Stomach (tissue), 9 donors: ENCODE data around the gene RPL22. TPM values are rescaled to one million over a fixed set of nuclear protein-coding genes. Genes with fewer than 3 reads are reported as not detected.

Source experiments
- DNase-seq, 2 donors: peaks; one replicate each; pipeline versions ENCODE4 v3.0.0 to v3.0.0-alpha.2; 2013 to 2019
- H3K27ac ChIP-seq, 5 donors: fragments of 200-600 bp in 4 of 5; sonication (generic) in 4 of 5; one replicate each; pipeline ENCODE4 v1.5.1; 2013 to 2019; ENCODE audit warnings: mild to moderate bottlenecking in 1 of 5, moderate library complexity in 1 of 5
- H3K27me3 ChIP-seq, 3 donors: fragments of 200-600 bp; sonication (generic); one replicate each; pipeline ENCODE4 v1.5.1; 2017 to 2019; ENCODE audit warnings: mixed run types in 1 of 3
- H3K36me3 ChIP-seq, 4 donors: fragments of 200-600 bp; sonication (generic); 1 replicate in 3 of 4; 2 replicates in 1 of 4; pipeline ENCODE4 v1.5.1; 2016 to 2019
- H3K4me1 ChIP-seq, 4 donors: fragments of 200-600 bp; sonication (generic); one replicate each; pipeline ENCODE4 v1.5.1; 2016 to 2019
- H3K4me3 ChIP-seq, 4 donors: fragments of 200-600 bp; sonication (generic) in 3 of 4; one replicate each; pipeline ENCODE4 v1.5.1; 2016 to 2019; ENCODE audit warnings: mild to moderate bottlenecking in 1 of 4
- H3K9me3 ChIP-seq, 4 donors: fragments of 200-600 bp; sonication (generic); one replicate each; pipeline ENCODE4 v1.5.1; 2016 to 2019
- CTCF ChIP-seq, 7 experiments: fragments of 450-650 bp in 4 of 7; fragments of 200-600 bp in 3 of 7; sonication (generic) in 3 of 7; IDR thresholded peaks; one replicate each; pipeline ENCODE4 v1.5.1; 2016 to 2019; ENCODE audit warnings: antibody characterized with exemption in 7 of 7, control low read depth in 2 of 7, mild to moderate bottlenecking in 1 of 7
- EP300 ChIP-seq: sonication (generic); formaldehyde crosslinking; IDR thresholded peaks from one replicate; pipeline ENCODE4 v1.6.1; 2017; ENCODE audit warnings: antibody characterized with exemption
- POLR2A ChIP-seq, 4 donors: fragments of 450-650 bp; IDR thresholded peaks; one replicate each; pipeline ENCODE4 v1.6.1; 2016; ENCODE audit warnings: antibody characterized with exemption in 4 of 4, control low read depth in 2 of 4, mild to moderate bottlenecking in 1 of 4, moderate library complexity in 1 of 4
- POLR2AphosphoS5 ChIP-seq, 3 donors: sonication (generic); formaldehyde crosslinking; IDR thresholded peaks; one replicate each; pipeline ENCODE4 v1.6.1; 2016; ENCODE audit warnings: antibody characterized with exemption in 3 of 3
- WGBS, 5 donors: extraction: QIAGEN DNeasy Blood & Tissue Kit in 3 of 5; methylation state at CpG; one replicate each; pipeline versions ENCODE4 v1.1.5 to v1.1.7; 2013 to 2018; 5-methylcytosine and 5-hydroxymethylcytosine counted together
- intact Hi-C: fragments of 100-400 bp; cut with DNase I; formaldehyde crosslinking; loops from one replicate; pipeline ENCODE4 v1.15.1; 2023; ENCODE audit warnings: low total_unique reads
- polyA plus RNA-seq, 3 donors: library from polyadenylated mRNA; stranded (reverse); fragments of 200-250 nt; gene quantifications; one replicate each; pipeline ENCODE4 v1.2.3, GENCODE V29; 2013
- total RNA-seq, 5 donors: library from RNA; depleted of rRNA; stranded (reverse); fragments of >200 nt; gene quantifications; one replicate each; pipeline versions ENCODE4 v1.1.0 to v1.2.3, GENCODE V29; 2014 to 2016
- donor health status: healthy with polysubstance abuse.
- donor health status: Bipolar disorder and iron deficiency.
- donor health status: healthy.

RPL22 gene
- total and polyA plus RNA-seq, 8 donors: 103 to 718 (median 239) TPM

- Histone ChIP-seq H3K4me1 (no peaks in the 10 kb centered on the region), H3K9me3 (no peaks in the 10 kb centered on the region), H3K27ac (no peak overlapping the region), H3K36me3 (no peaks in the 10 kb centered on the region), H3K27me3 (peaks cover 0 to 86% (median 38%) of the 10 kb centered on the region in 3 donors), H3K4me3 (no peak overlapping the region)
- 55 to 78% (median 72%) methylated on average over 10 of the region's 10 CpGs for WGBS, 5 donors
- DNase-seq: peak in 1 of 2 donors; percentile 23
- intact Hi-C loops: no loop called here
- TF ChIP-seq CTCF (IDR thresholded peaks at IDR 0.05) (no peak), EP300 (no peak), POLR2A (IDR thresholded peaks at IDR 0.05) (no peak), POLR2AphosphoS5 (IDR thresholded peaks at IDR 0.05) (no peak)
Observed at GRCh38 chr1:6172549-6172948, 26.8 kb downstream of the RPL22 start.

- intact Hi-C loops: no loop called here
- Histone ChIP-seq H3K27ac (no peak overlapping the region), H3K9me3 (no peaks in the 10 kb centered on the region), H3K4me3 (no peak overlapping the region), H3K27me3 (peaks cover 0 to 85% (median 29%) of the 10 kb centered on the region in 3 donors), H3K4me1 (no peaks in the 10 kb centered on the region), H3K36me3 (no peaks in the 10 kb centered on the region)
- DNase-seq: peak in 1 of 2 donors; percentile 30
- 28 to 58% (median 35%) methylated on average over 6 to 10 of the region's 10 CpGs for WGBS, 5 donors
- no peak for TF ChIP-seq POLR2AphosphoS5 (IDR thresholded peaks at IDR 0.05)
- TF ChIP-seq POLR2A (IDR thresholded peaks at IDR 0.05): no peak
- TF ChIP-seq CTCF (IDR thresholded peaks at IDR 0.05): no peak
Observed at GRCh38 chr1:6171548-6172124, 27.8 kb downstream of the RPL22 start.

GRCh38 chr1:6170742-6171201 lies 28.6 kb downstream of the RPL22 start:
- DNase-seq: no peak
- peaks cover 0 to 84% (median 26%) of the 10 kb centered on the region in 3 donors for H3K27me3 ChIP-seq
- no peaks in the 10 kb centered on the region for H3K36me3 ChIP-seq
- H3K27ac ChIP-seq: no peak overlapping the region
- no peaks in the 10 kb centered on the region for H3K9me3 ChIP-seq
- no peaks in the 10 kb centered on the region for H3K4me1 ChIP-seq
- no peak overlapping the region for H3K4me3 ChIP-seq
- intact Hi-C loops: no loop called here
- no peak for TF ChIP-seq POLR2AphosphoS5 (IDR thresholded peaks at IDR 0.05)
- WGBS, 5 donors: 56 to 71% (median 60%) methylated on average over 5 to 19 of the region's 19 CpGs

- Histone ChIP-seq H3K36me3 (no peaks in the 10 kb centered on the region), H3K4me3 (no peak overlapping the region), H3K27ac (no peak overlapping the region), H3K27me3 (peaks cover 0 to 85% (median 26%) of the 10 kb centered on the region in 3 donors), H3K9me3 (no peaks in the 10 kb centered on the region), H3K4me1 (no peaks in the 10 kb centered on the region)
- TF ChIP-seq POLR2A (IDR thresholded peaks at IDR 0.05): no peak
- TF ChIP-seq CTCF (IDR thresholded peaks at IDR 0.05): no peak
- no peak for TF ChIP-seq POLR2AphosphoS5 (IDR thresholded peaks at IDR 0.05)
- intact Hi-C loops: no loop called here
- DNase-seq: no peak
- WGBS, 5 donors: 70 to 82% (median 73%) methylated on average over 5 to 16 of the region's 16 CpGs
Observed at GRCh38 chr1:6170116-6170741, 29.2 kb downstream of the RPL22 start.
